ENCODE data around the gene MYL12A.
A peak's percentile ranks its signal among the peaks of the same experiment; 100 is the strongest.

Gene MYL12A

GRCh38 chr18:3252843-3253242 is 5.2 kb downstream of the MYL12A start:
- Histone ChIP-seq H3K27me3 (ENCODE audit: insufficient read depth, poor library complexity, severe bottlenecking) (no peaks in the 10 kb centered on the region), H3K27ac (ENCODE audit: poor library complexity, severe bottlenecking) (no peak overlapping the region), H3K4me3 (ENCODE audit: severe bottlenecking) (no peak overlapping the region), H3K4me1 (ENCODE audit: insufficient read depth, poor library complexity, severe bottlenecking) (peaks cover 48% of the 10 kb centered on the region), H3K36me3 (ENCODE audit: low read depth) (peaks cover 94% of the 10 kb centered on the region), H3K9me3 (ENCODE audit: severe bottlenecking) (no peaks in the 10 kb centered on the region)
- TF ChIP-seq CTCF (IDR thresholded peaks at IDR 0.05; ENCODE audit: poor library complexity, severe bottlenecking) = no peak
- ATAC-seq (ENCODE audit: low read depth) (no peak), DNase-seq (ENCODE audit: low spot score) (no peak)

GRCh38 chr18:3254725-3255124 is 7.1 kb downstream of the MYL12A start:
- peaks cover 84% of the 10 kb centered on the region for H3K36me3 ChIP-seq (ENCODE audit: low read depth)
- ATAC-seq (ENCODE audit: low read depth) (no peak), DNase-seq (ENCODE audit: low spot score) (no peak)
- H3K4me1 ChIP-seq (ENCODE audit: insufficient read depth, poor library complexity, severe bottlenecking) = peaks cover 41% of the 10 kb centered on the region
- TF ChIP-seq CTCF (IDR thresholded peaks at IDR 0.05; ENCODE audit: poor library complexity, severe bottlenecking) = no peak
- no peaks in the 10 kb centered on the region for H3K27me3 ChIP-seq (ENCODE audit: insufficient read depth, poor library complexity, severe bottlenecking)
- no peak overlapping the region for H3K4me3 ChIP-seq (ENCODE audit: severe bottlenecking)
- H3K9me3 ChIP-seq (ENCODE audit: severe bottlenecking) = no peaks in the 10 kb centered on the region
- no peak overlapping the region for H3K27ac ChIP-seq (ENCODE audit: poor library complexity, severe bottlenecking)

GRCh38 chr18:3255611-3256165 is 8.1 kb downstream of the MYL12A start:
- H3K4me1 ChIP-seq (ENCODE audit: insufficient read depth, poor library complexity, severe bottlenecking) = peaks cover 31% of the 10 kb centered on the region
- H3K9me3 ChIP-seq (ENCODE audit: severe bottlenecking) = no peaks in the 10 kb centered on the region
- H3K27me3 ChIP-seq (ENCODE audit: insufficient read depth, poor library complexity, severe bottlenecking) = no peaks in the 10 kb centered on the region
- peaks cover 76% of the 10 kb centered on the region for H3K36me3 ChIP-seq (ENCODE audit: low read depth)
- H3K4me3 ChIP-seq (ENCODE audit: severe bottlenecking) = no peak overlapping the region
- peak overlapping the region; percentile 39 for H3K27ac ChIP-seq (ENCODE audit: poor library complexity, severe bottlenecking)
- no peak for DNase-seq (ENCODE audit: low spot score)
- ATAC-seq (ENCODE audit: low read depth) = no peak
- TF ChIP-seq CTCF (IDR thresholded peaks at IDR 0.05; ENCODE audit: poor library complexity, severe bottlenecking) = no peak

- no peak for TF ChIP-seq CTCF (IDR thresholded peaks at IDR 0.05; ENCODE audit: poor library complexity, severe bottlenecking)
- no peak for DNase-seq (ENCODE audit: low spot score)
- ATAC-seq (ENCODE audit: low read depth) = 0 out of 3 replicates have a peak, but pooled peaks have one; percentile 17
- no peaks in the 10 kb centered on the region for H3K27me3 ChIP-seq (ENCODE audit: insufficient read depth, poor library complexity, severe bottlenecking)
- H3K9me3 ChIP-seq (ENCODE audit: severe bottlenecking) = no peaks in the 10 kb centered on the region
- no peak overlapping the region for H3K4me3 ChIP-seq (ENCODE audit: severe bottlenecking)
- peaks cover 18% of the 10 kb centered on the region for H3K4me1 ChIP-seq (ENCODE audit: insufficient read depth, poor library complexity, severe bottlenecking)
- H3K36me3 ChIP-seq (ENCODE audit: low read depth) = peaks cover 66% of the 10 kb centered on the region
- peak overlapping the region; percentile 39 for H3K27ac ChIP-seq (ENCODE audit: poor library complexity, severe bottlenecking)
Observed at GRCh38 chr18:3256693-3257626, 9.4 kb downstream of the MYL12A start.
